ENCODE measurements around the gene NEK6. TPM values are rescaled to one million over a fixed set of nuclear protein-coding genes. Genes with fewer than 3 reads are reported as not detected.

NEK6 gene
- total RNA-seq, 1 donor from 2014 or later: 115 TPM

GRCh38 chr9:124257070-124257843 is 492 bp upstream of the NEK6 start:
- no peak for DNase-seq (ENCODE audit: extremely low spot score, unreplicated experiment)
- no peaks in the 10 kb centered on the region for H3K27me3 Mint-ChIP-seq (ENCODE audit: unreplicated experiment)
- H3K4me3 Mint-ChIP-seq (ENCODE audit: unreplicated experiment): peak overlapping the region; percentile 83
- peaks cover 51% of the 10 kb centered on the region for H3K4me1 Mint-ChIP-seq (ENCODE audit: unreplicated experiment)
- H3K36me3 Mint-ChIP-seq (ENCODE audit: unreplicated experiment): peaks cover 4% of the 10 kb centered on the region
- H3K27ac Mint-ChIP-seq (ENCODE audit: unreplicated experiment): peak overlapping the region; percentile 94
- TF ChIP-seq CTCF (IDR thresholded peaks at IDR 0.05): no peak
- no peaks in the 10 kb centered on the region for H3K9me3 Mint-ChIP-seq (ENCODE audit: unreplicated experiment)

- peak overlapping the region; percentile 99 for H3K27ac Mint-ChIP-seq (ENCODE audit: unreplicated experiment)
- H3K27me3 Mint-ChIP-seq (ENCODE audit: unreplicated experiment): no peaks in the 10 kb centered on the region
- H3K9me3 Mint-ChIP-seq (ENCODE audit: unreplicated experiment): no peaks in the 10 kb centered on the region
- no peak for TF ChIP-seq CTCF (IDR thresholded peaks at IDR 0.05)
- peaks cover 8% of the 10 kb centered on the region for H3K36me3 Mint-ChIP-seq (ENCODE audit: unreplicated experiment)
- DNase-seq (ENCODE audit: extremely low spot score, unreplicated experiment): no peak
- H3K4me1 Mint-ChIP-seq (ENCODE audit: unreplicated experiment): peaks cover 63% of the 10 kb centered on the region
- H3K4me3 Mint-ChIP-seq (ENCODE audit: unreplicated experiment): peak overlapping the region; percentile 94
Observed at GRCh38 chr9:124258607-124259157, 933 bp downstream of the NEK6 start.

- H3K27me3 Mint-ChIP-seq (ENCODE audit: unreplicated experiment): no peaks in the 10 kb centered on the region
- H3K36me3 Mint-ChIP-seq (ENCODE audit: unreplicated experiment): peaks cover 8% of the 10 kb centered on the region
- H3K4me3 Mint-ChIP-seq (ENCODE audit: unreplicated experiment): peak overlapping the region; percentile 94
- no peak for TF ChIP-seq CTCF (IDR thresholded peaks at IDR 0.05)
- H3K4me1 Mint-ChIP-seq (ENCODE audit: unreplicated experiment): peaks cover 69% of the 10 kb centered on the region
- peak overlapping the region; percentile 99 for H3K27ac Mint-ChIP-seq (ENCODE audit: unreplicated experiment)
- H3K9me3 Mint-ChIP-seq (ENCODE audit: unreplicated experiment): no peaks in the 10 kb centered on the region
- no peak for DNase-seq (ENCODE audit: extremely low spot score, unreplicated experiment)
Observed at GRCh38 chr9:124259158-124259808, 1.5 kb downstream of the NEK6 start.

GRCh38 chr9:124260769-124261603 is 3.2 kb downstream of the NEK6 start:
- peaks cover 82% of the 10 kb centered on the region for H3K4me1 Mint-ChIP-seq (ENCODE audit: unreplicated experiment)
- no peaks in the 10 kb centered on the region for H3K27me3 Mint-ChIP-seq (ENCODE audit: unreplicated experiment)
- DNase-seq (ENCODE audit: extremely low spot score, unreplicated experiment): no peak
- H3K9me3 Mint-ChIP-seq (ENCODE audit: unreplicated experiment): no peaks in the 10 kb centered on the region
- H3K27ac Mint-ChIP-seq (ENCODE audit: unreplicated experiment): peak overlapping the region; percentile 99
- H3K4me3 Mint-ChIP-seq (ENCODE audit: unreplicated experiment): peak overlapping the region; percentile 94
- peaks cover 13% of the 10 kb centered on the region for H3K36me3 Mint-ChIP-seq (ENCODE audit: unreplicated experiment)
- TF ChIP-seq CTCF (IDR thresholded peaks at IDR 0.05): no peak

Data from osteocyte (in vitro differentiated cells).